Hematopoietic multipotent progenitor cell treated with erythropoietin and hydrocortisone succinate and interleukin-3 and kit ligand, for 17 days (in vitro differentiated cells): ENCODE results near the gene LRRC56.
A peak's percentile ranks its signal among the peaks of the same experiment; 100 is the strongest.
"Not testable (repeated sequence)": the region's sequence is repeated elsewhere in the genome, so short reads cannot be mapped to it uniquely, and the experiment has no call there.

Source experiments
- DNase-seq: peaks from one replicate; pipeline ENCODE4 v3.0.0-alpha.2; 2015; ENCODE audit warnings: low spot score

LRRC56 gene

GRCh38 chr11:501001-501682 lies 36.2 kb upstream of the LRRC56 start:
- DNase-seq = no peak

DNA sequence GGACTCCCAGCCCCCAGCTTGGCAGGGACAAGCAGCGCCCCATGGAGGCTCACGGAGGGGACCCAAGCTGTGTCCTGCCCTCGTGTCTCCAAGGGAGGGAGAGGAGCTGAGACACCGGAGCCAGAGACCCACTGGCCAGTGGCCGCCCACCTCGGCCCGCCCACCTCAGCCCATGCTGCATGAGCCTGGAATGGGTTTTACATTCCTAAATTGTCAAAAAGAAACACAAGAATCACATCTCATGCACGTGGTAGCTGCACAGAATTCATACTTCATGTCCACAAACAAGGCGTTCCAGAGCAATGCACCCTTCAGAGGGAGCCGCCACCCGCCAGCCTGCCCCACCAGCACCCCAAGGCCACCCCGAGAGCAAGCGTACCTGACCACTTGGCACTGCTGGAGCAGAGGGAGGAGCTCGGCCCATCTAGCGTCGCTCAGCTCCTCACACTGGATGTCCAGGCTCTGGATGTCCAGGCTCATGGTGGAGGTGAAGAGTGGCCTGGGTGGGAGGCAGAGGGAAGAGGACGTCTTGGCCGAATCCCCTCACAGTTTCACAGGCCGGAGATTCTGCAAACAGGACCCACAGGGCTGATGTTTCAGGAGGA lies 35.5 kb upstream of the LRRC56 start:
- no peak for DNase-seq

- no peak for DNase-seq
Observed at GRCh38 chr11:502288-503178, 34.8 kb upstream of the LRRC56 start.

GRCh38 chr11:503179-503981 lies 33.9 kb upstream of the LRRC56 start:
- DNase-seq = peak; percentile 44

GRCh38 chr11:504053-504993 lies 33.0 kb upstream of the LRRC56 start:
- peak; percentile 51 for DNase-seq

DNA sequence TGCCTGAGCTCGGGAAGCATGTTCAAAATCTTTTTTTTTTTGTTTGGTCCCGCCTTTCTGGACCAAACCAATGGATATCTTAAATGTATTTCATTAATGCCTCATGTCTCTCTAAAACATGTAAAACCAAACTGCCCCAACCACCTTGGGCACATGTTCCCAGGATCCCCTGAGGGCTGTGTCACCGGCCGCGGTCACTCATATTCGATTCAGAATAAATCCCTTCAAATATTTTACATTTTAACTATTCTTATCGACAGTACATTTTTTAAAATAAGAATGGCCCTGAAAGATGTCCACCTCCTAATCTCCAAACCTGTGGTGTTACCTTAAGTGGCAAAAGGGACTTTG lies 32.4 kb upstream of the LRRC56 start:
- DNase-seq = peak; percentile 8

GRCh38 chr11:506238-506994 lies 30.9 kb upstream of the LRRC56 start:
- DNase-seq = peak; percentile 95

- peak; percentile 97 for DNase-seq
Observed at GRCh38 chr11:506995-507726, 30.2 kb upstream of the LRRC56 start, which contains the start of gene RNH1. Gene RNH1 (minus strand): TSS chr11:507242. CDS start chr11:502162, 5,080 bp downstream.

DNA sequence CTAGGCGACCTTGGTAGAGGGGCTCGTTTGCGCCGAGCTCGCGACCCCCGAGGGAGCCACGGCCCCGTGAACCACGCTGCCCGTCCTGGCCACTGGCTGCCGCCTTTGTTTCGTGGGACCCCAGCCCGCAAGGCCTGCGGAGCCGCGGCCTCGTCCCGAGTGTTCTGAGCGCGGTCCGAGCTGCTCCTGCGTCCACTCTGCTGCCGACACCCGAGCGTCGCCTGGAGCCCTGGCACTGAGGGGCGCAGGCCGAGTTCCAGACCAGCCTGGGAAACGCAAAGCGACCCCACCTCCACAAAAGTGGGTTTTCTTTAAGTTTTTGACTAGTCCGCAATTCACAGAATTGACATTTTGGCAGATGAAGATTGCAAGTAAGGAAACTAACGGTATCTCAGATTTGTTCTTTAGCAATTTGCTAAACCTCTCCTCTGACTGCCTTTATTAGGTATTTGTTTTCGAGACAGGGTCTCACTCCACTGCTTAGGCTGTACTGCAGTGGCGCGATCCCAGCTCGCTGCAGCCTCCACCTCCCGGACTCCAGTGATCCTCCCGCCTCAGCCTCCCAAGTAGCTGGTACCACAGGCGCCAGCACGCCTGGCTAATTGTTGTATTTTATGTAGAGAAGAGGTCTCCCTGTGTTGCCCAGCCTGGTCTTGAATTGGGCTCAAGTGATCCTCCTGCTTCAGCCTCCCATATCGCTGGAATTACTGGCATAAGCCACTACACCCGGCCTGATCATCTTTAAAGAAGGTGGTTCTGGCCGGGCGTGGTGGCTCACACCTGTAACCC lies 29.4 kb upstream of the LRRC56 start:
- peak; percentile 8 for DNase-seq

GRCh38 chr11:508956-509355 lies 28.4 kb upstream of the LRRC56 start:
- no peak for DNase-seq

GRCh38 chr11:512761-513595 lies 24.3 kb upstream of the LRRC56 start:
- no peak for DNase-seq

- no peak for DNase-seq
Observed at GRCh38 chr11:514606-515005, 22.7 kb upstream of the LRRC56 start.

DNA sequence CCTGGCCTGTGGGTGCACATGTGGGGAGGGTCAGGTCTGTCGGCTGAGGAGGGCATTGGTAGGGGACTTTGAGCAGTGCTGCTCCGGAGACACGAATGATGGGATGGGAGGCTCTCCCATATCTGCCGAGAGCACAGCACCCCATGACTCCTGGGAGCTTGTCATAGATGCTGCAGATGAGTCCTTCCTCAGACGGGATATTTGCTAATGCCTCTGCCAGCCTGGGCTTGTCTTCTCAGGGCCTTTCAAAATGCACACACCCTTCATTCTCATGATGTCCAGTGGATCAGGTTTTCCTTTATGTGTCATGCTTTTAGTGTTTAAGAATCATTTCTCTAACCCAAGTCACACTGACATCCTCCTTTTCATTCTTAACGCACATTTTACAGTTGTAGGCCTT lies 22.2 kb upstream of the LRRC56 start:
- no peak for DNase-seq

- no peak for DNase-seq
Observed at GRCh38 chr11:516400-516799, 20.9 kb upstream of the LRRC56 start.

DNA sequence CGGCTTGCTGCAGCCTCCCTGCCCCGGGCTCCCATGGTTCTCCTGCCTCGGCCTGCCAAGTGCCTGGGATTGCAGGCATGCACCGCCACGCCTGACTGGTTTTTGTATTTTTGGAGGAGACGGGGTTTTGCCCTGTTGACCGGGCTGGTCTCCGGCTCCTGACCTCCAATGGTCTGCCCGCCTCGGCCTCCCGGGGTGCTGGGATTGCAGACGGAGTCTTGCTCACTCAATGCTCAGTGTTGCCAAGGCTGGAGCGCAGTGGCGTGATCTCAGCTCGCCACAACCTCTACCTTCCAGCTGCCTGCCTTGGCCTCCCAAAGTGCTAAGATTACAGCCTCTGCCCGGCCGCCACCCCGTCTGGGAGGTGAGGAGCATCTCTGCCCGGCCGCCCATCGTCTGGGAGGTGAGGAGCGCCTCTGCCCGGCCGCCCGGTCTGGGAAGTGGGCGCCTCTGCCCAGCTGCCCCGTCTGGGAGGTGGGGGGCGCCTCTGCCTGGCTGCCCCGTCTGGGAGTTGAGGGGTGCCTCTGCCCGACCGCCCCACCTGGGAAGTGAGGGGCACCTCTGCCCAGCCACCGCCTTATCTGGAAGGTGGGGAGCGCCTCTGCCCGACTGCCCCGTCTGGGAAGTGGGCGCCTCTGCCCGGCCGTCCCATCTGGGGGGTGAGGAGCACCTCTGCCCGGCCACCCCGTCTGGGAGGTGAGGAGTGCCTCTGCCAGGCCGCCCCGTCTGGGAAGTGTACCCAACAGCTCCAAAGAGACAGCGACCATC lies 20.2 kb upstream of the LRRC56 start:
- not testable (repeated sequence) for DNase-seq

GRCh38 chr11:518463-519202 lies 18.7 kb upstream of the LRRC56 start:
- DNase-seq = peak; percentile 92
